GM11168 (cell line): Measurements from ENCODE around the gene WDR5.

ENCODE experiments used
- in situ Hi-C: fragments of 300-500 bp; cut with MboI; formaldehyde crosslinking; loops from one replicate; pipeline ENCODE4 v1.12.0; 2022; ENCODE audit warnings: low sequenced_read_pairs; ENCODE audit not compliant: unreplicated experiment

WDR5 gene

GRCh38 chr9:134157378-134157885 lies 21.6 kb downstream of the WDR5 start:
- in situ Hi-C loops = no loop called here

DNA sequence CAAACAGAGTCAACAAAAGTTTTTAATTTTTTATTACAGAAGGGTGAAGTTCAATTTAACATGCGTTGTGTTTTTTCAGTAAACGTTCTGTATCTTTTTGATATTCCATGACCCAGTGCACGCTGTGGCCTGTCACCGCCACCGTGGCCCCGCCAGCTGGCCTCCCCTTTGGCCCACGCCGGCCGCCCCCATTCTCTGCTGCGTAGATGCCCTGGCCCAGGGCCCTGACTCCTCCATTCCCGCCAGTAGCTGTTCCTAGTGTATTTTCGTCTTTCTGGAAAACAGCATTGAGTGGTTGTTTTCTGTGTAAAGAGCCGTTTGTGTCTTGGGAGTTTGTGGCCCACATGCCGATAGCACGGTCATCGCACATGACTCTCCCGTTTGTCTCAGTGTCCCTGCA lies 22.4 kb downstream of the WDR5 start:
- in situ Hi-C loops = no loop called here

DNA sequence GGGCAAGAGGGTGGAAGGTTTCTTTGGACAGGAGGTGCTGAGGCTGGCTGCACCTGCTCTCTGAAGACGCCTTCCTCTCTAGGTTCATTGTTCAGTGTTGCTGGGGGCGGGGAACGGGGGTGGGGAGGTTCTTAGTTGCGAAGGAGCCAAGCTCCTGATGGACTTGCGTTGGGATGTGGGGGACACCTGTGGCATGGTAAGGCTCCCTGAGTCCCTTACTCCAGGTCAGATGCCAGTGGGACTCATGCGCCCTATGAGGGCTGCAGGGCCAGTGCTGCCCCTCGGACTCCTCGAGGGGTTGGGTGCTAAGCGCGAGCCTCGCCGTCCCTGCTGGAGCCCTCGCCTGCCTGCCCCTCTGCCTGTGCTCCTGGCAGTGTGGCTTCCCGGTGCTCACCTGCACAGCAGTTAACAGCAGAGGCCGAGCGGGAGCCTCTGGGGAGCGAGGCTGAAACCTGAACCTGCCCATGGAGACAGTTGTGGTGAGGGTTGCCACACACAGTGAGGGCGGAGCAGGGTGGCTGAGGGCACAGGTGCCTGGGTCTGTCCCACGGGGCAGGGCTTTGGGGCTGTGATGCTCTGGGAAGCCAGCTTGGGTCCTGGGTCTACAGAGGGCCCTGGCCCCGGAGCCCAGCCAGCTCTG lies 23.0 kb downstream of the WDR5 start:
- in situ Hi-C loops = no loop called here

DNA sequence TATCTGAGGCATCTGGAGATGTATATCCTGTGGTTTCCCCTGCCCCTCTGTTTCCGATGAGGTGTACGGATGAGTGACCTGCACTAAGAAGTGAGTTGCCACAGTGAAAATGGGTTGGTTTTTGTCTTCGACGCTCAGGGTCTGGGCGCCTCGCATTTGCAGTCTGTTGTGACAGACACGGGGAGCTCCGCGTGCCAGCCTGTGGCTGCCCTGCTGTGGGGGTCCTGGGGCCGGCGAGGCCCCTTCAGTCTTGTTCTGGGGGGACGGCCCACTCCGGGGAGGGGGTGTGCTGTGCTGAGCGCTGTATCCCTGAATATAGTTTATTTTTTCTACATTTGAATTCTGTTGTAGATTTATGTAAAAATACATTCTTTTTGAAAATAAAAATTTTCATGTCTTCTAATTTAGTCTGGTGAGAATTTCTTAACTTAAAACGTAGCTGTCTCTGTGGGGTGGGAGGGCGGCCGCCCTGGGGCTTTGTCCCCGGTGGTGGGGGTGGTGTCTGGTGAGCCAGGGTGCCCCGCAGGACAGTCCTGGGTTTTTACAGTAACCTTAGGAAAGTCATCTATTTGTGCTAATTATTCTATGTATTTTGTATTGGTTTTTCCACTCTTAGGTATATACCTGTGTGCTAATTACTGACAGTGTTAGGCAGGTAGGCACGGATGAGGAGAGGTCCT lies 23.8 kb downstream of the WDR5 start:
- in situ Hi-C loops = loop anchor here (10.0 kb wide), 1 partner anchor 285 kb away; no protein-coding TSS in a partner anchor

DNA sequence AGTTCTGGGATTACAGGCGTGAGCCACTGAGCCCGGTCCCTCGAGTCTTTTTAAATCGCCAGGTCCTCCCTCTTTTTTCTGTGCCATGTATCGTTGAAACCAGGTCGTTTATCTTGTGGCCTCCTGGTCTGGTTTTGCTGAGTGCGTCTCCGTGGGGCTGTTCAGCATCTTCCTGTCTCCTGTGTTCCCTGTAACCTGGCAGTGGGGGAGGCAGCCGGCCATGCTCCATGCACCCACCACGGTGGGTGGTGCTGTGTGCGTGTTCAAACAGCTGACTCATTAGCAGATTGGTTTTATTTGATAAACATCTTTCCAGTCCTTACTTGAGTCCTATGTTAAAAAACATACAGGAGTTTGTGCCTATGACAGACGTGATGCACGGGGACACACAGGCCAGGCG lies 25.8 kb downstream of the WDR5 start:
- in situ Hi-C loops = loop anchor here (10.0 kb wide), 1 partner anchor 283 kb away; no protein-coding TSS in a partner anchor

GRCh38 chr9:134162212-134162775 lies 26.4 kb downstream of the WDR5 start:
- in situ Hi-C loops = loop anchor here (10.0 kb wide), 1 partner anchor 283 kb away; no protein-coding TSS in a partner anchor

DNA sequence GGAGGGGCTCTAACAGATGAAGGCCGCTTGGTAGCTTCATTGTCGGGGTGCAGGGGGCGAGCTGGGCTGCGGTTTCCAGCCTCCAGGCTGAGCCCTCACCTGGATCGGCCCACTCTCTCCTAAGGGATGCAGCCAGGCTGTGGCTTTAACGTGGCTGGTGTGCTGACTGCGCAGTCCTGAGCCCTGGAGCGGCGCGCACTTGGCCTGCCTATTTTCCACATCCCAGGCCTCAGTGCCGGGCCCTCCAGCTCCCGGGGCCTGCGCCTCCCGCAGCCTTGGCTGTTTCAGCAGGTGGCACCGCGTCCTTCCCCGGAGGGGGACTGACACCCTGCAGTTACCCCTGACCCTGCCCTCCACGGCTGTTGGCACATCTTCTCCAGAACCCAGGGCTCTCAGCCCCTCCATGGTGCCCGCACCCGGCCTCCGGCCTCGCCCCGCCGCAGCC lies 27.1 kb downstream of the WDR5 start:
- in situ Hi-C loops = loop anchor here (10.0 kb wide), 1 partner anchor 282 kb away; no protein-coding TSS in a partner anchor

DNA sequence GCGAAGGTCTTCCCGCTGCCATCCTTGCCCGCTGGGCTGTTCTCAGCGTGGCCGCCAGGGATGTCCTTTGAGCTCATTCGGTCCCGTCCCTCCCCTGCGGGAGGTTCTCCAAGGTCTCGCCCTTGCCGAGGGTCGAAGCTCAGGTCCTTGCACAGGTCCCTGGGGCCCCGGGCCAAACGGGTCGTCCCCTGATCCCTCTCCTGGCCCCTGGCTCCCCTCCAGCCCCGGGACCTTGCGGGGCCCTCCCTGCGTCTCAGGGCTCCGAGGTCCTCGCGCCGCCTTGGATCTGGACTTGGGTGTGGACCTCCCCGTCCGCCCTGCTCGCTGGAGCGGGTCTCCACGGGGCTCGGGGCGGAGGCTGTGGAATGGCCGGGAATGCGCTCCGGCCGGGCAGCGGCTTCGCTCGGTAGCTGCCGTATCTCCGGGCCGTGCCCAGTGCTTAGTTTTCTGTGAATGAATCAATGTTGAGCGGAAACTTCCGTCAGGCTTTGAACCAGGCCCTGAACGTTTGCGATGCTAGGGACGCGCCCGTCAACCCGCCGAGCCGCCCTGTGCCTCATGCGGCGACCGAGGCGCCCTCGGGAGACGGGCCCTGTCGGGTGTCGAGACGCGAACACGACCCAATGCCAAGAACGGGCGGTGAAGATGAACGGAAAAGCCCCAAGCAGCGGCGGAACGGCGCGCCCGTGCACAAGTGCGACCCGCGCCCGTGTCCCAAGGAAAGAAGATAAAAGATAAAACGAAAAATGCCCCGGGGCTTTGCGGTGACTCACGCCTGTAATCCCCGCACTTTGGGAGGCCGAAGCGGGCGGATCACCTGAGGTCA lies 27.7 kb downstream of the WDR5 start:
- in situ Hi-C loops = loop anchor here (10.0 kb wide), 1 partner anchor 281 kb away; no protein-coding TSS in a partner anchor

- in situ Hi-C loops = loop anchor here (10.0 kb wide), 1 partner anchor 280 kb away; no protein-coding TSS in a partner anchor
Measured at GRCh38 chr9:134164879-134165278, 29.0 kb downstream of the WDR5 start.

- in situ Hi-C loops = loop anchor here (10.0 kb wide), 1 partner anchor 279 kb away; no protein-coding TSS in a partner anchor
Measured at GRCh38 chr9:134165357-134166315, 29.8 kb downstream of the WDR5 start.

DNA sequence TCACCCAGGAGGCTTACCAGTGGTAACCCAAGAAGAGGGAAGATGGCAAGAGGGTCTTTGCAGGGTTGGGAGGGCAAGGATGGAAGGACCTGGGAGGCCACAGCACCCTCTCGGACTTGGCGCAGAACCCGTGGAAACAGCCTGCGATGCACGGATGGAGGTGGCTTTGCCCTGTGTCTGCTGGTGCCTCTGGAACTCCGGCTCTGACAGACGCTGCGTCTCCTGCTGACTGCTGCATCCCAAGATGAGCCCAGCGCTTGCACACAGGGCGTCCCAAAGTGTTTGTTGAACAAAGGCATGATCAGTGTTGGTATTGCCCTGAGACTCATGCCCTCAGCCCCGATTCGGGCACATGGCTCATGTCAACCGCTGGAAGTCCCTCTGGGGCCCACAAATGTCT lies 30.5 kb downstream of the WDR5 start:
- in situ Hi-C loops = loop anchor here (10.0 kb wide), 1 partner anchor 278 kb away; no protein-coding TSS in a partner anchor

DNA sequence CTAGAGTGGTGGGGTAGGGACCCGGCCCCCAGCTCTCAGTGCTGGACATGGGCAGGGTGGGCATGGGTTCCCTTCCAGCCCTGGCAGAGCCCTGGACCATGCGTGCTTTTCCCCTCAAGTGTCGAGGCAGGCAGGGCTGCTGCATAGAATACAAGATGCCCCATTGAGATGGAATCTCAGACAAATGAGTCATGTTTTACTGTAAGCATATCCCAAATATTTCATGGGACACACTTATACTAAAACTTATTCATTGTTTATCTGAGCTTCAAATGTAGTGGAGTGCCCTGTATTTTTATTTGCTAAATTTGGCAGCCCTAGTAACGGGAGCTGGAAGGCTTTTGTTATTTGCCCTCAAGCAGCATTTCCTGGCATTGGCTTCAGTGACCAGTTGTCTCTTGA lies 31.6 kb downstream of the WDR5 start:
- in situ Hi-C loops = loop anchor here (10.0 kb wide), 1 partner anchor 277 kb away; no protein-coding TSS in a partner anchor

DNA sequence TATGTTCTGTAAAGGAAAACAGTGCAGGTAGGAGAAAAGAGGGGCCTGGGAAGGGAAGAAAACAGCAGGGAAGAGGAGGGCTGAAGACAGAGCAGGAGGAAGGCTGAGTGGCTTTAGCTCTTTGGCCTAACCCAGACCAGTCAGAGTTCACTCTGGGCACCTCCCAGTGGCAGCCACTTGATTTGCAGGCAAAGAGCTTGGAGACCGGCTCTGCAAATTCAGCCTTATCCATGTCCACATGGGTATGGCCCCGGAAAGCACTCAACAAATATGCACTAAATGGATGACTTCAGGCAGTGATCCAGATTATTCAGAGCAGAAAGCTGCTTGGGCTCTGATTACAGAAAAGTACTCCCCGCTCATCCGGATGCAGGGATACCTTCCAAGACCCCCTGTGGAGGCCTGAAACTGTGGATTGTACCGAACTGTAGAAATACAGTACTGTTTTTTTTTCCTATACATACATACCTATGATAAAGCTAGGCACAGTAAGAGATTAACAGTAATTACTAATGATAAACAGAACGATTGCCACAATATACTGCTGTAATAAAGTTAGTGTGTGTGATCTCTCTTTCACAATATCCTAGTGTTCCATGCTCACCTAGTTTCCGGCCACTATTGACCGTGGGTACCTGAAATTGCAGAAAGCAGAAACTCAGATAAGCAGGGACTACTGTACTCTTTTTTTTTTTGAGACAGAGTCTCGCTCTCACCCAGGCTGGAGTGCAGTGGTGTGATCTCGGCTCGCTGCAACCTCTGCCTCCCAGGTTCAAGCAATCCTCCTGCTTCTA lies 33.1 kb downstream of the WDR5 start:
- in situ Hi-C loops = loop anchor here (10.0 kb wide), 1 partner anchor 276 kb away; no protein-coding TSS in a partner anchor

DNA sequence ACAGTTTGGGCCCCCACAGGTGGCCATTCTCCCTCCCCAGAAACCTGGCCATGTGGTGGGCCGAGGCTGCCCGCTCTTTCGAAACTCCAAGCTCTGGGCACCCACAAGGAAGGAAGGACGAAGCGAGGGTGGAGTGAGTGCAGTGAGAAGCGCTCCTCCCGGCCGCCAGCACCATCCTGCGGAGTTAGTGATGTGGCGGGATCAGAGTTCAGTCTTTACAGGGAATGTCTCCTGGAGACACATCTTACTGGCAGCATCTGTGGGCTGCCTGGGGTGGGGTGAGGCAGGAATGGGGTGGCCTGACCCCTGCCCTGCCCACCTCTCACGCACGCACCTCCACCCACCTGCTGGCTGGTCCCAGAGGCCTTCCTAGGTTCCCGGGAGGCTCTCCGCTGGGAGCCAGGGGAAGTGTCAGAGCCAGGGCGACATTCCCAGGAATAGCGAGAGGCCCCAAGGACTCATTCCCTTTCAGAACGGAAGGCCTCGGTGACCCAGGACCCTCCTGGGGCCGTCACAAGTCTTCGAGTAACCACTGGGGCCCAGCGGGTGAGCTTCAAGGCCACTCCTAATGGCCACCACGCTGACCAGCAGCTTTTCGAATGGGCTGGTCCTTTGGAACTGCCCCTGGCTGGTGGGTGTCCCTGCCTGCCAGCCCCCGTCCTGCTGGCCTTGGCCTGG lies 34.0 kb downstream of the WDR5 start:
- in situ Hi-C loops = loop anchor here (10.0 kb wide), 1 partner anchor 275 kb away; no protein-coding TSS in a partner anchor

DNA sequence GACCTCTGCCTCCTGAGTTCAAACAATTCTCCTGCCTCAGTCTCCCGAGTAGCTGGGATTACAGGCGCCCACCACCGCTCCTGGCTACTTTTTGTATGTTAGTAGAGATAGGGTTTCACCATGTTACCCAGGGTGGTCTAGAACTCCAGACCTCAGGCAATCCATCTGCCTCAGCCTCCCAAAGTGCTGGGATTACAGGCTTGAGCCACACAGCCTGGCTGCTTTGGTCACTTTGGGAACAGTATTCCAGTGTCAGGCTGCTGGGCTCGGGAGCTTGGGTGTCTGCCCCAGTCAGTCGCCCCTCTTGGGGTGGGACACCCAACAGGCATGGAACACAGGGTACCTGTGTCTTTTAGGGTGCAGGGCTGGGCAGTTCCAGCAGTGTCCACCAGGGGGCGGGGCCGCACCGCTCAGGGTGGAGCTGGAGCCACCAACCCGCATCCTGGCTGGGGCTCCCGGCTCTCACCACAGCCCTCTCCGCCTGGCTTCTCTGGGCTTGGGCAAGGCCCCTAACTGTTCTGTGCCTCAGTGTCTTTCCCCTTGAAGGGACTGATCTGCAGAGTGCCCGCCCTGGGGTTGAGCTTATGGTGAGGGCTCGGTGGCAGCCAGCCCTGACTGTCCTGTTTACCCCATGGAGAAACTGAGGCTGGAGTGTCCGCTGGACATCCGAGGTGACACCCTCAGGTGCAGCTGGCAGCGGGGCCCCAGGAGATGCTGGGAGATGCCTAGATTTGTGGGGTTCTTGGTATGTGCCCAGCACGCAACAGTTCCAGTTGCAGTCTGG lies 34.8 kb downstream of the WDR5 start:
- in situ Hi-C loops = no loop called here

- in situ Hi-C loops = no loop called here
Measured at GRCh38 chr9:134171316-134172197, 35.7 kb downstream of the WDR5 start.
